ENCODE data around the gene KDR. TPM values are rescaled to one million over a fixed set of nuclear protein-coding genes. Genes with fewer than 3 reads are reported as not detected.

Gene KDR
- total RNA-seq, 2 experiments from 2014 or later = not detected

GRCh38 chr4:55092504-55092903, 32.9 kb downstream of the KDR start:
- intact Hi-C loops (cut with micrococcal nuclease) = no loop called here
- Mint-ChIP-seq H3K4me1 (ENCODE audit: low read depth) (peaks cover 2% of the 10 kb centered on the region), H3K9me3 (no peaks in the 10 kb centered on the region), H3K27me3 (peaks cover 5% of the 10 kb centered on the region), H3K36me3 (ENCODE audit: low read depth) (no peaks in the 10 kb centered on the region), H3K4me3 (no peak overlapping the region), H3K27ac (no peak overlapping the region)
- POLR2A ChIA-PET = no interaction called here
- ATAC-seq (no peak), DNase-seq (no peak)
- TF ChIP-seq CTCF (IDR thresholded peaks at IDR 0.05) = no peak
- CTCF ChIA-PET = no interaction called here

- H3K9me3 Mint-ChIP-seq = no peaks in the 10 kb centered on the region
- H3K27me3 Mint-ChIP-seq = peaks cover 1% of the 10 kb centered on the region
- TF ChIP-seq CTCF (IDR thresholded peaks at IDR 0.05) = no peak
- intact Hi-C loops (cut with micrococcal nuclease) = no loop called here
- ChIA-PET POLR2A (interaction anchor here (1.3 kb wide), 1 partner anchor 15 kb away, joined by 4 read pairs; no protein-coding TSS in a partner anchor), CTCF (no interaction called here)
- DNase-seq (no peak), ATAC-seq (no peak)
- no peak overlapping the region for H3K4me3 Mint-ChIP-seq
- H3K27ac Mint-ChIP-seq = no peak overlapping the region
- no peaks in the 10 kb centered on the region for H3K36me3 Mint-ChIP-seq (ENCODE audit: low read depth)
- H3K4me1 Mint-ChIP-seq (ENCODE audit: low read depth) = no peaks in the 10 kb centered on the region
These were observed 35.5 kb downstream of the KDR start for GRCh38 chr4:55089916-55090315.

GRCh38 chr4:55087913-55088260, 37.5 kb downstream of the KDR start:
- Mint-ChIP-seq H3K9me3 (no peaks in the 10 kb centered on the region), H3K4me3 (no peak overlapping the region), H3K27me3 (peaks cover 4% of the 10 kb centered on the region), H3K36me3 (ENCODE audit: low read depth) (no peaks in the 10 kb centered on the region), H3K27ac (no peak overlapping the region), H3K4me1 (ENCODE audit: low read depth) (no peaks in the 10 kb centered on the region)
- intact Hi-C loops (cut with micrococcal nuclease) = no loop called here
- TF ChIP-seq CTCF (IDR thresholded peaks at IDR 0.05) = no peak
- no peak for ATAC-seq
- POLR2A ChIA-PET = no interaction called here
- DNase-seq = peak; percentile 3
- CTCF ChIA-PET = no interaction called here

GRCh38 chr4:55087009-55087912, 38.1 kb downstream of the KDR start:
- H3K36me3 Mint-ChIP-seq (ENCODE audit: low read depth) = no peaks in the 10 kb centered on the region
- H3K27ac Mint-ChIP-seq = no peak overlapping the region
- ChIA-PET CTCF (interaction anchor here (0.6 kb wide), 1 partner anchor 72 kb away, joined by 3 read pairs; no protein-coding TSS in a partner anchor), POLR2A (no interaction called here)
- intact Hi-C loops (cut with micrococcal nuclease) = no loop called here
- H3K9me3 Mint-ChIP-seq = no peaks in the 10 kb centered on the region
- H3K4me3 Mint-ChIP-seq = no peak overlapping the region
- H3K4me1 Mint-ChIP-seq (ENCODE audit: low read depth) = no peaks in the 10 kb centered on the region
- peaks cover 5% of the 10 kb centered on the region for H3K27me3 Mint-ChIP-seq
- no peak for TF ChIP-seq CTCF (IDR thresholded peaks at IDR 0.05)
- DNase-seq = no peak
- ATAC-seq = no peak

- DNase-seq = no peak
- Mint-ChIP-seq H3K9me3 (no peaks in the 10 kb centered on the region), H3K36me3 (ENCODE audit: low read depth) (no peaks in the 10 kb centered on the region), H3K4me3 (no peak overlapping the region), H3K27ac (no peak overlapping the region), H3K27me3 (peaks cover 12% of the 10 kb centered on the region), H3K4me1 (ENCODE audit: low read depth) (no peaks in the 10 kb centered on the region)
- intact Hi-C loops (cut with micrococcal nuclease) = no loop called here
- TF ChIP-seq CTCF (IDR thresholded peaks at IDR 0.05) = no peak
- no peak for ATAC-seq
- CTCF ChIA-PET = interaction anchor here (0.6 kb wide), 1 partner anchor 72 kb away, joined by 3 read pairs; no protein-coding TSS in a partner anchor
- POLR2A ChIA-PET = no interaction called here
These were observed 38.8 kb downstream of the KDR start for GRCh38 chr4:55086578-55086977.
